ENCODE results near the gene PCDHGB4. TPM values are rescaled to one million over a fixed set of nuclear protein-coding genes. Genes with fewer than 3 reads are reported as not detected.
"Not testable (repeated sequence)": the region's sequence is repeated elsewhere in the genome, so short reads cannot be mapped to it uniquely, and the experiment has no call there.

The PCDHGB4 gene
- total RNA-seq, 2 experiments from 2014 or later: not detected

GRCh38 chr5:141409598-141410306 lies 22.3 kb downstream of the PCDHGB4 start:
- intact Hi-C loops (cut with micrococcal nuclease): loop anchor here (5.0 to 10.0 kb wide), 3 partner anchors 37 to 465 kb away; partner anchors contain the start of genes DIAPH1, PCDH1, PCDHGA6 and PCDHGB3
- CTCF ChIA-PET: interaction anchor here (0.5 kb wide), 1 partner anchor 12 kb away, joined by 3 read pairs; the partner anchor contains the start of gene PCDHGB5
- H3K4me1 Mint-ChIP-seq (ENCODE audit: low read depth): peaks cover 14% of the 10 kb centered on the region
- peaks cover 17% of the 10 kb centered on the region for H3K9me3 Mint-ChIP-seq
- peaks cover 17% of the 10 kb centered on the region for H3K36me3 Mint-ChIP-seq (ENCODE audit: low read depth)
- peaks cover 69% of the 10 kb centered on the region for H3K27me3 Mint-ChIP-seq (ENCODE audit: low read depth)
- no peak overlapping the region for H3K27ac Mint-ChIP-seq
- H3K4me3 Mint-ChIP-seq: no peak overlapping the region
- no peak for DNase-seq

GRCh38 chr5:141411575-141411974 lies 24.1 kb downstream of the PCDHGB4 start:
- Mint-ChIP-seq H3K4me1 (ENCODE audit: low read depth) (peaks cover 14% of the 10 kb centered on the region), H3K27me3 (ENCODE audit: low read depth) (peaks cover 68% of the 10 kb centered on the region), H3K4me3 (no peak overlapping the region), H3K9me3 (peaks cover 17% of the 10 kb centered on the region), H3K27ac (no peak overlapping the region), H3K36me3 (ENCODE audit: low read depth) (peaks cover 23% of the 10 kb centered on the region)
- intact Hi-C loops (cut with micrococcal nuclease): loop anchor here (5.0 to 10.0 kb wide), 2 partner anchors 206 to 463 kb away; partner anchors contain the start of genes DIAPH1 and PCDH1
- no peak for DNase-seq
- CTCF ChIA-PET: interaction anchor here (0.6 to 2.7 kb wide), 6 partner anchors 8 to 101 kb away, joined by 3 to 14 read pairs (median 4); partner anchors contain the start of gene PCDHGA11

GRCh38 chr5:141412854-141413539 lies 25.5 kb downstream of the PCDHGB4 start, which contains the start of gene PCDHGA10:
Gene PCDHGA10 (plus strand): TSS chr5:141412987. CDS start chr5:141413176, 189 bp downstream.
- Mint-ChIP-seq H3K9me3 (peaks cover 20% of the 10 kb centered on the region), H3K36me3 (ENCODE audit: low read depth) (peaks cover 25% of the 10 kb centered on the region), H3K27ac (no peak within 1 kb of the TSS), H3K27me3 (ENCODE audit: low read depth) (peaks cover 69% of the 10 kb centered on the region), H3K4me3 (peak within 1 kb of the TSS; percentile 78), H3K4me1 (ENCODE audit: low read depth) (peaks cover 16% of the 10 kb centered on the region)
- intact Hi-C loops (cut with micrococcal nuclease): loop anchor here (1.0 to 10.0 kb wide), 6 partner anchors 92 to 462 kb away; partner anchors contain the start of genes DIAPH1, PCDH1 and TAF7
- CTCF ChIA-PET: interaction anchor here (0.6 to 7.2 kb wide), 30 partner anchors 8 to 191 kb away, joined by 3 to 45 read pairs (median 4); partner anchors contain the start of genes PCDHGA11, PCDHGA12, PCDHGA5 and PCDHGA9
- peak; percentile 73 for DNase-seq

DNA sequence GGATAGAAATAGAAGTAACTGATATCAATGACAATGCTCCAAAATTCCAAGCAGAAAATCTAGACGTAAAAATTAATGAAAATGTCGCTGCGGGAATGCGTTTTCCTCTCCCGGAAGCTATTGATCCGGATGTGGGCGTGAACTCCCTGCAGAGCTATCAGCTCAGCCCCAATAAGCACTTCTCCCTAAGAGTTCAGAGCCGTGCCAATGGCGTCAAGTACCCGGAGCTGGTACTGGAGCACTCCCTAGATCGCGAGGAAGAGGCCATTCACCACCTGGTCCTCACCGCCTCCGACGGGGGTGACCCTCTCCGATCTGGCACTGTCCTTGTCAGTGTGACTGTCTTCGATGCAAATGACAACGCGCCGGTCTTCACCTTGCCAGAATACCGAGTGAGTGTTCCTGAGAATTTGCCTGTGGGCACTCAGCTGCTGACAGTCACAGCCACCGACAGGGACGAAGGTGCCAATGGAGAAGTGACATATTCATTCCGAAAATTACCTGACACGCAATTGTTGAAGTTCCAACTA lies 26.1 kb downstream of the PCDHGB4 start:
- peaks cover 69% of the 10 kb centered on the region for H3K27me3 Mint-ChIP-seq (ENCODE audit: low read depth)
- H3K4me1 Mint-ChIP-seq (ENCODE audit: low read depth): peaks cover 16% of the 10 kb centered on the region
- H3K4me3 Mint-ChIP-seq: peak overlapping the region; percentile 78
- DNase-seq: no peak
- H3K9me3 Mint-ChIP-seq: peaks cover 22% of the 10 kb centered on the region
- no peak overlapping the region for H3K27ac Mint-ChIP-seq
- CTCF ChIA-PET: interaction anchor here (0.6 to 7.2 kb wide), 26 partner anchors 8 to 153 kb away, joined by 3 to 45 read pairs (median 5); partner anchors contain the start of genes PCDHGA11, PCDHGA12, PCDHGA5 and PCDHGA9
- peaks cover 30% of the 10 kb centered on the region for H3K36me3 Mint-ChIP-seq (ENCODE audit: low read depth)
- intact Hi-C loops (cut with micrococcal nuclease): loop anchor here (1.0 to 10.0 kb wide), 5 partner anchors 93 to 461 kb away; partner anchors contain the start of genes DIAPH1, PCDH1 and TAF7

- DNase-seq, H3K4me3 Mint-ChIP-seq: not testable (repeated sequence)
- peaks cover 21% of the 10 kb centered on the region for H3K9me3 Mint-ChIP-seq
- CTCF ChIA-PET: interaction anchor here (0.8 to 7.2 kb wide), 7 partner anchors 16 to 149 kb away, joined by 3 to 45 read pairs (median 5); partner anchors contain the start of gene PCDHGA12
- intact Hi-C loops (cut with micrococcal nuclease): loop anchor here (5.0 to 10.0 kb wide), 2 partner anchors 203 to 460 kb away; partner anchors contain the start of genes DIAPH1 and PCDH1
- peaks cover 27% of the 10 kb centered on the region for H3K36me3 Mint-ChIP-seq (ENCODE audit: low read depth)
- peak overlapping the region; percentile 9 for H3K27ac Mint-ChIP-seq
- peaks cover 70% of the 10 kb centered on the region for H3K27me3 Mint-ChIP-seq (ENCODE audit: low read depth)
- H3K4me1 Mint-ChIP-seq (ENCODE audit: low read depth): peaks cover 16% of the 10 kb centered on the region
Measured at GRCh38 chr5:141414548-141415274, 27.2 kb downstream of the PCDHGB4 start.

GRCh38 chr5:141415275-141415618 lies 27.7 kb downstream of the PCDHGB4 start:
- not testable (repeated sequence) for H3K27ac Mint-ChIP-seq

DNA sequence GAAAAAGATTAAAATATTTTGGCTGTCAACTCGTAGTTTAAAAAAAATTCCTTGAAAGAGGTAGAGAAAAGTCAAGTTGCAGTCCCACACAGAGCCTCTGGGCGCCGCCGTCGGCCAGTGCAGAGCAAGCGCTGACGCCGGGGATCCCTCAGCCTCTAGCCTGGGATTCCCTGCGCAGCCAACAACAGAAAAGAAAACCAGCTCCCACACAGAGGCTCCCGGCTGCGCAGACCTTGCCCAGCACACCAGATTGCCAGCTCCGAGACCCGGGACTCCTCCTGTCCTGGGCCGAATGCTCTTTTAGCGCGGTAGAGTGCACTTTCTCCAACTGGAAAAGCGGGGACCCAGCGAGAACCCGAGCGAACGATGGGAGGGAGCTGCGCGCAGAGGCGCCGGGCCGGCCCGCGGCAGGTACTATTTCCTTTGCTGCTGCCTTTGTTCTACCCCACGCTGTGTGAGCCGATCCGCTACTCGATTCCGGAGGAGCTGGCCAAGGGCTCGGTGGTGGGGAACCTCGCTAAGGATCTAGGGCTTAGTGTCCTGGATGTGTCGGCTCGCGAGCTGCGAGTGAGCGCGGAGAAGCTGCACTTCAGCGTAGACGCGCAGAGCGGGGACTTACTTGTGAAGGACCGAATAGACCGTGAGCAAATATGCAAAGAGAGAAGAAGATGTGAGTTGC lies 30.1 kb downstream of the PCDHGB4 start, which contains the start of gene PCDHGB7:
Gene PCDHGB7 (plus strand): TSS at position 184 of the 679 bp plus-strand sequence. CDS start 183 bp downstream, at position 367.
- Mint-ChIP-seq H3K4me1 (ENCODE audit: low read depth) (peaks cover 16% of the 10 kb centered on the region), H3K27me3 (ENCODE audit: low read depth) (peaks cover 78% of the 10 kb centered on the region), H3K9me3 (peaks cover 28% of the 10 kb centered on the region), H3K4me3 (peak within 1 kb of the TSS; percentile 67), H3K36me3 (ENCODE audit: low read depth) (peaks cover 33% of the 10 kb centered on the region)
- H3K27ac Mint-ChIP-seq: not testable (repeated sequence)
- DNase-seq: peak; percentile 75
- intact Hi-C loops (cut with micrococcal nuclease): loop anchor here (1.0 to 10.0 kb wide), 3 partner anchors 13 to 457 kb away; partner anchors contain the start of genes PCDH1 and PCDHGA12
- CTCF ChIA-PET: interaction anchor here (0.9 to 7.2 kb wide), 5 partner anchors 9 to 149 kb away, joined by 3 to 45 read pairs (median 7); partner anchors contain the start of gene PCDHGB6

More at GRCh38 chr5:141415275-141415618, 27.7 kb downstream of the PCDHGB4 start:
- H3K36me3 Mint-ChIP-seq (ENCODE audit: low read depth): peaks cover 29% of the 10 kb centered on the region
- peaks cover 22% of the 10 kb centered on the region for H3K9me3 Mint-ChIP-seq
- intact Hi-C loops (cut with micrococcal nuclease): loop anchor here (10.0 kb wide), 1 partner anchor 460 kb away; the partner anchor contains the start of gene PCDH1
- peaks cover 16% of the 10 kb centered on the region for H3K4me1 Mint-ChIP-seq (ENCODE audit: low read depth)
- not testable (repeated sequence) for H3K4me3 Mint-ChIP-seq, DNase-seq
- H3K27me3 Mint-ChIP-seq (ENCODE audit: low read depth): peaks cover 68% of the 10 kb centered on the region
- CTCF ChIA-PET: interaction anchor here (0.7 to 7.2 kb wide), 3 partner anchors 15 to 152 kb away, joined by 3 to 45 read pairs (median 4); partner anchors contain the start of gene PCDHGA12

GRCh38 chr5:141419074-141419880 lies 31.8 kb downstream of the PCDHGB4 start:
- H3K36me3 Mint-ChIP-seq (ENCODE audit: low read depth): peaks cover 31% of the 10 kb centered on the region
- H3K9me3 Mint-ChIP-seq: peaks cover 32% of the 10 kb centered on the region
- CTCF ChIA-PET: interaction anchor here (0.6 to 7.2 kb wide), 3 partner anchors 94 to 145 kb away, joined by 3 to 45 read pairs (median 13); no protein-coding TSS in a partner anchor
- peaks cover 7% of the 10 kb centered on the region for H3K4me1 Mint-ChIP-seq (ENCODE audit: low read depth)
- peak overlapping the region; percentile 2 for H3K27ac Mint-ChIP-seq
- no peak for DNase-seq
- intact Hi-C loops (cut with micrococcal nuclease): loop anchor here (10.0 kb wide), 1 partner anchor 456 kb away; the partner anchor contains the start of gene PCDH1
- H3K4me3 Mint-ChIP-seq: no peak overlapping the region
- peaks cover 73% of the 10 kb centered on the region for H3K27me3 Mint-ChIP-seq (ENCODE audit: low read depth)

- H3K9me3 Mint-ChIP-seq: peaks cover 28% of the 10 kb centered on the region
- H3K27me3 Mint-ChIP-seq (ENCODE audit: low read depth): peaks cover 69% of the 10 kb centered on the region
- peaks cover 25% of the 10 kb centered on the region for H3K36me3 Mint-ChIP-seq (ENCODE audit: low read depth)
- peak within 1 kb of the TSS; percentile 77 for H3K4me3 Mint-ChIP-seq
- CTCF ChIA-PET: interaction anchor here (0.7 to 2.2 kb wide), 26 partner anchors 8 to 249 kb away, joined by 3 to 34 read pairs (median 4); partner anchors contain the start of genes PCDHGA10, PCDHGA12, PCDHGA5 and PCDHGA6
- H3K27ac Mint-ChIP-seq: no peak within 1 kb of the TSS
- peaks cover 3% of the 10 kb centered on the region for H3K4me1 Mint-ChIP-seq (ENCODE audit: low read depth)
- intact Hi-C loops (cut with micrococcal nuclease): loop anchor here (1.0 to 5.0 kb wide), 4 partner anchors 49 to 103 kb away; partner anchors contain the start of genes PCDHGA6, PCDHGB3 and PCDHGC3
- peak; percentile 71 for DNase-seq
Measured at GRCh38 chr5:141420855-141421488, 33.5 kb downstream of the PCDHGB4 start, which contains the start of gene PCDHGA11. Gene PCDHGA11 (plus strand): TSS chr5:141421051. CDS start chr5:141421228, 177 bp downstream.

All from activated naive CD4-positive, alpha-beta T cell treated with anti-CD3 and anti-CD28 coated beads for 36 hours (primary cell).